ENCODE measurements around the gene ERFE. TPM values are rescaled to one million over a fixed set of nuclear protein-coding genes. Genes with fewer than 3 reads are reported as not detected.

Gene ERFE
- total and polyA plus RNA-seq, 8 donors: 0.15 to 1.4 (median 0.63) TPM

DNA sequence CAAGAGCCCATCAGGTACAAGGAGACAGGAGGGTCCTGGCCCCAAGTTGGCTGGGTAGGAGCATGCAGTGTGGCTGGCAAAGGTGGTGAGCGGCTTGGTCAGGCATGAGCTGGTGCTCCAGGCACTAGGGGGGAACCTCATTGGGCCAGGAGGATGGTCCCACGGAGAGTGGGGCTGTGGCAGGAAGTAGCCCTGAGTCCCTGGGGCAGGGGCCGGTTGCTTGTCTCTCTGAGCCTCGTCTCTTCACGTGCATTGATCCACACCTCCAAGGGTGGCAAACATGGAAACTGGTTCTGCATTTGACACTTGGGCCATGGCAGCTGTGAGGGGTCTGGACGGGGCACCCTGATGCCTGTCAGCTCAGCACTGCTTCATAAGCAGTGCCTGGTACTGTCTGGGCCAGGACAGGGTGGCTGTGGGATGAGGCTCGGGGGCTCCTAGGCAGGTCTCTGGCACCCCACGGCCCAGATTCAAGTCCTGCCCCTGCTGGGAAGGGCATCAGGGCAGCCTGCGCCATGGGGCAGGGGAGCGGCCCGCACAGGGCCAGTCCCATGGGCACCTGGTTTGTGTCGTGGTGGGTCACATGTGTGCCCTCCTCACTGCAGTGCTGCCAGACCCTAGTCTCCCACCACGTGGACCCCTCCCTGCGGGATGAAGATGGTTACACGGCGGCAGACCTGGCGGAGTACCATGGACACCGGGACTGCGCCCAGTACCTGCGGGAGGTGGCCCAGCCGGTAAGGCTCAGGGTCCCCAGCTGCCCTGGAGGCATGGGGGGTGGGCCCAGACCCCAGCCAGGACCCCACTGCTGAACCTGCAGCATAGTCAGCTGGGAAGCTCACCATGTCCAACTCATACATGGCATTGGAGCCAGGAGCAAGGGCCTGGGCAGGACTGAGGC is 42.2 kb upstream of the ERFE start:
- H3K36me3 ChIP-seq: no peaks in the 10 kb centered on the region
- TF ChIP-seq, protein P1, sequence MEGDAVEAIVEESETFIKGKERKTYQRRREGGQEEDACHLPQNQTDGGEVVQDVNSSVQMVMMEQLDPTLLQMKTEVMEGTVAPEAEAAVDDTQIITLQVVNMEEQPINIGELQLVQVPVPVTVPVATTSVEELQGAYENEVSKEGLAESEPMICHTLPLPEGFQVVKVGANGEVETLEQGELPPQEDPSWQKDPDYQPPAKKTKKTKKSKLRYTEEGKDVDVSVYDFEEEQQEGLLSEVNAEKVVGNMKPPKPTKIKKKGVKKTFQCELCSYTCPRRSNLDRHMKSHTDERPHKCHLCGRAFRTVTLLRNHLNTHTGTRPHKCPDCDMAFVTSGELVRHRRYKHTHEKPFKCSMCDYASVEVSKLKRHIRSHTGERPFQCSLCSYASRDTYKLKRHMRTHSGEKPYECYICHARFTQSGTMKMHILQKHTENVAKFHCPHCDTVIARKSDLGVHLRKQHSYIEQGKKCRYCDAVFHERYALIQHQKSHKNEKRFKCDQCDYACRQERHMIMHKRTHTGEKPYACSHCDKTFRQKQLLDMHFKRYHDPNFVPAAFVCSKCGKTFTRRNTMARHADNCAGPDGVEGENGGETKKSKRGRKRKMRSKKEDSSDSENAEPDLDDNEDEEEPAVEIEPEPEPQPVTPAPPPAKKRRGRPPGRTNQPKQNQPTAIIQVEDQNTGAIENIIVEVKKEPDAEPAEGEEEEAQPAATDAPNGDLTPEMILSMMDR (IDR thresholded peaks at IDR 0.05): no peak
- intact Hi-C loops (cut with DNase I): no loop called here
- H3K4me3 ChIP-seq: no peak overlapping the region
- no peaks in the 10 kb centered on the region for H3K9me3 ChIP-seq
- no peak overlapping the region for H3K27ac ChIP-seq
- peak in 1 of 4 donors; percentile 61 for DNase-seq
- H3K4me1 ChIP-seq: no peaks in the 10 kb centered on the region
- ATAC-seq: no peak
- peaks cover 0 to 36% of the 10 kb centered on the region in 2 donors for H3K27me3 ChIP-seq

DNA sequence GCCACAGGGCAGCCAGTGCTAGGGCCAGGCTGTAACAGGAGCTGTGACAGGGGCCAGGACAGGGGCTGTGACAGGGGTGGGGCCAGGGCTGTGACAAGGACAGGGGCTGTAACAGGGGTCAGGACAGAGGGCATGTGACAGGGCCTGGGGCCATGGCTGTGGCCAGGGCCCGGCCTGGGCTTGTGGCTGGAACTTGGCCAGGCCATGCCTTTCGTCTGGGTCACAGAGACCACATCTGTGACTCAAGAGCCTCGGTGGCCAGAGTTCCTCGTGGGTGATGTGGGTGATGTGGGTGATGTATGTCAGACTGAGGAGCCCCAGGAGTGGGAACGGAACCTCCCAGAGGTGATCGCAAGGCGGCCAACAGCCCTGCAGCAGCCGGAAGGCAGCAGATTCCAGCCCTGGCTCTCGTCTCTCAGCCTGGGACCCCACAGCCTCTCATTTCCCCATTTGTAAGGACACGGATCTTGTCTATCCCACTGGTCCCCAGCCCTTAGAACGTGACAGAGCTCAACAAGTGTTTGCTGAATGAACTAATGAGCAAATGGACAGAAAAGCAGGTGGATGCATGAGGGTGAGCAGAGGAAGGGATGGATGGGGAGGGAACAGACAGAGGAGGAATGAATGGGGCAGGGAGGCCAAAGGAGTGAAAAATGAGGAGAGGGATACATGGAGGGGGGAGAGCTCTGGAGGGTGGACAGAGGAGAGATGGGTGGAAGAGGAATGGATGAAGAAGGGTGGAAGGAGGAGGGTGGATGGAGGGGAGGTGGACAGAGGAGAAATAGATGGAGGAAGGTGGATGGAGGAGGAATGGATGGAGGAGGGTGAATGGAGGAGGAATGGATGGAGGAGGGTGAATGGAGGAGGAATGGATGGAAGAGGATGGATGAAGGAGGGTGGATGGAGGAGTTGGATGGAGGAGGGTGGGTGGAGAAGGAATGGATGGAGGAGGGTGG is 41.3 kb upstream of the ERFE start:
- H3K27me3 ChIP-seq: peaks cover 0 to 39% of the 10 kb centered on the region in 2 donors
- no peak overlapping the region for H3K4me3 ChIP-seq
- TF ChIP-seq, protein P1 (IDR thresholded peaks at IDR 0.05): no peak
- H3K27ac ChIP-seq: no peak overlapping the region
- no peaks in the 10 kb centered on the region for H3K9me3 ChIP-seq
- ATAC-seq (no peak), DNase-seq (peak in 1 of 4 donors; percentile 61)
- no peaks in the 10 kb centered on the region for H3K4me1 ChIP-seq
- intact Hi-C loops (cut with DNase I): no loop called here
- H3K36me3 ChIP-seq: no peaks in the 10 kb centered on the region

DNA sequence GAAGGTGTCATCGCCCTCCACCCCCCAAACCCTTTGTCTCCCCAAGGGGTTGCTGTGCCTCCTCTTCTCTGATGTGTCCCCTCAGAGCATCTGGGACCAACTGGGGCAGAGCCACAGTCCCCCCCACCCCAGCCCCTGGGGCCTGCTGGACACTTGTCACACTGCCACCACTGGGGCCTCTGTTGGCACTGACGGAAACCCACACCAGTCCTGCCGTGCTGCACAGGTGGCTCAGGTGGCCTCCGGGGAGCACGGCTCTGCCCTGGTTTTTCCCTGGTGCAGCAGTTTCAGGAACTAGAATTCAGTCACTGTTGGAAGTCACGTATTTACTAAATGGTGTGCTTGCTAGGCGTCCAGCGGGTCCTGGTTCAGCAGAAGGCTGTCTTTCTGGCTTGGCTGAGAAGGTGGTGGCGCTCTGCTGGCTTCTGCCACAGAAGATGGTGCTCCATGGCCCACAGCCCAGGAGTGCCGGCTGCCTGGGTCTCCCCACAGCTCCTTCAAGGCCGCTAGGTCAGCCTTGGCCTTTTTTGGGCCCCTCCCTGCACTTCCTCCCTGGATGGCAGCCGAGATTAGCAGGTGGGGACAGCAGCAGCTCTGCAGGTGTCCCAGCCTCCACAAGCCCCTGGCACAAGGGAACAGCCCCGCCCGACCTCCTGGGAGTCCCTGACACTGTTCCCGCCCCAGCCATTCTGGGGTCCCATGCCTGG is 38.9 kb upstream of the ERFE start:
- no peak overlapping the region for H3K4me3 ChIP-seq
- no peaks in the 10 kb centered on the region for H3K4me1 ChIP-seq
- H3K36me3 ChIP-seq: no peaks in the 10 kb centered on the region
- intact Hi-C loops (cut with DNase I): no loop called here
- peaks cover 0 to 40% of the 10 kb centered on the region in 2 donors for H3K27me3 ChIP-seq
- DNase-seq: peak in 1 of 4 donors; percentile 68
- H3K27ac ChIP-seq: no peak overlapping the region
- no peak for ATAC-seq
- no peaks in the 10 kb centered on the region for H3K9me3 ChIP-seq
- TF ChIP-seq, protein P1 (IDR thresholded peaks at IDR 0.05): no peak

DNA sequence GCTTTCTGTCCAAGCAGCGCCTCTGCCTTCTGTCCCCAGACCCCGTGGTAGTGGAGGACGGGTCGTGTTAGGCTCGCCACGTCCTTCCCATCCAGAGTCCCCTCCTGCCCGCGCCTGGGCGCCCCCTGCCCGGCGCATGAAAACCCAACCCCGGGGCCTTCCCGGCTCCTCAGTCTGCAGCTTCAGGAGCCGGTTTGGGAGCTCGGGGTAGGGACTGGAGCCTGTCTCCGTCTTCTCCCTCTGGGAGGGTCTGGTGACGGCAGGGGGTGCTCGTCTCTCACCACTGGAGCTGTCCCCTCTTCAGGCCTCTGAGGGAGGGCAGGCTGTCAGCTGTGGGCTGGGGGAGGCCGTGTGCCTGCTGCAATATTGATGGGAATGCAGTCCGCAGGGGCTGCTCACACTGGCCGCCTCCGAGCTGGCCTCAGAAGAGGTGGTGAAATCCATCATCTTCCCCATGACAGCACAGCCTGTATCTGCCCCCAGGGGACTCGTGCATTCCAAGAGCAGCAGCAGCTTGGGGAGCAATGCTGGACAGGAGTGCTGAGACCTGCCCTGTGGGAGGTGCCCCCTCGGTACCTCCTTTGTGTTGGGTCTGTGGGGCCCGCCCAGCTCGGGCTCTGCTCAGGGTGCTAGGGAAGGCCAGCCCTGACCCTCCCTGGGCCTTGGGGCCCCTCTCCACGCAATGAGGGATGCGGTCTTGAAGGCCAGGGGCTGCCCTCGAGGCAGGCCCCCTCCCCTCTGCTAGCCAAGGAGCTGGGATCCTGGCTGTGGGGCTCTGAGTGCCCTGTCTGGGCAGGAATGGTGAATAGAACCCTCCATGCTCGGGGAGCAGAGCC is 38.1 kb upstream of the ERFE start:
- TF ChIP-seq, protein P1 (IDR thresholded peaks at IDR 0.05): no peak
- Histone ChIP-seq H3K27me3 (peaks cover 0 to 40% of the 10 kb centered on the region in 2 donors), H3K9me3 (no peaks in the 10 kb centered on the region), H3K27ac (no peak overlapping the region), H3K36me3 (no peaks in the 10 kb centered on the region), H3K4me1 (no peaks in the 10 kb centered on the region), H3K4me3 (no peak overlapping the region)
- intact Hi-C loops (cut with DNase I): no loop called here
- ATAC-seq: no peak
- peak in 1 of 4 donors; percentile 76 for DNase-seq
